Stimulated activated CD8-positive, alpha-beta memory T cell treated with anti-CD3 and anti-CD28 coated beads, Interleukin-2, amount 100 ng/mL, for 48 hours (primary cell): Measurements from ENCODE around the gene LRRN4CL.
A peak's percentile ranks its signal among the peaks of the same experiment; 100 is the strongest.
"Not testable (repeated sequence)": the region's sequence is repeated elsewhere in the genome, so short reads cannot be mapped to it uniquely, and the experiment has no call there.

Experiments used
- DNase-seq, 2 donors: peaks; one replicate each; pipeline ENCODE4 v3.0.0-alpha.2; 2020; ENCODE audit warnings: low read depth in 2 of 2

The LRRN4CL gene

DNA sequence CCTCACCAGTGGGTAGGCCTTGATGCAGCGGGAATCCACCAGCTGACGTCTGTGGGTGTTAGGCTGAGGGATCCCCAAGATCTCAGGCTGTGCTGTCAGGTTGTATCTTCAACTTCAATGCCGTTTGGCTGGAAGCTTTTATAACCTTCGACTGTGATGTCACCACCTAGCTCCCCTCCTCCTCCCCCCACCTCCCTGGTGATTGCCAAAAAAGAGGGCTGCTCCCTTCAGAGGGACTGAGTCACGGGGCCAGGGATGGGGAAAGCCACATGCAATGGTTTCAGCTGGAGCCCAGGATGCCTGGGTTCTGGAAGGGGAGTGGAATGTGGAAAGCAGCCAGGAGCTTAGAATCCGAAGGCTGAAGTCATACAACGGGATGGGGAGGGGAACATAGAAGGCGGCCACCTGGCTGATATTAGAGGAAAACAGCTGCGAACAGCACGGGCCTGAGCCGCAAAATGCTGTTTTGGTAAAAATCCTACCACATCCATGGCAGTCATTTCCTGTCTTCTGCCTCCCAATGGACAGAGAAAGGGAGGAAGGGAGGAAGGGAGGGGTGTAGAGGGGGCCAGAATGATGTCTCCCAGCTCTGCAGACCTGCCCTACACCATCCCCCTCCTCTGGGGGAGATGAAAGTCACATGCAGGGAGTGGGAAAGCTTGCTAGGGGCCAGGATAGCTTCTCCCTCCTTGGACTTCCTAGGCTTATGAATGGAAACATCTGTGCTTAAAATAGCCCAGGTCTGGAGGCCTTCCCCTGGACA lies at the start of gene LRRN4CL:
TSS of gene LRRN4CL (minus strand) at position 110 of the 763 bp plus-strand sequence. CDS start 1,022 bp downstream, outside the sequence.
- DNase-seq = no peak

DNA sequence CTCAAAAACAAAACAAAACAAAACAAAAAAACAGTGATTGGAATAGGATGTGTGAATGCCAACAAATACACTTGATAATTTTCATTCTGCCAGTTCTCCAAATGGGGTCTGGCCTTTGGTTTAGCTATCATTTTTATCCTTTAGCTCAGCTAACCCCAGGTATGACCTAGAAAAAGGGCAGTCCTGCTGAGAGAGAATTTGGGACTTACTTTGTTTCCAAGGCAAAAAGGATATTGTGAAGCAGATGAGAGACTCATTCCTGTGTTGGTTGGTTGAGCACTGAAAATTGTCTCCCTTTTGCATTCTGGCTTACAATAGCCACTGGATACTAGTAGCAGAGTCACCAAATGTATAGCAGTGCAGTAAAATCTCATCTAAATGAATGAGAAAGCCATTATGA lies 47.9 kb upstream of the LRRN4CL start:
- no peak for DNase-seq

GRCh38 chr11:62732830-62733229 lies 43.5 kb upstream of the LRRN4CL start:
- no peak for DNase-seq

GRCh38 chr11:62730076-62730475 lies 40.7 kb upstream of the LRRN4CL start:
- DNase-seq = not testable (repeated sequence)

GRCh38 chr11:62728171-62728988 lies 39.0 kb upstream of the LRRN4CL start, which contains the start of gene TTC9C:
TSS of gene TTC9C (plus strand) at chr11:62728486. CDS start at chr11:62728849, 363 bp downstream.
- peak; percentile 72 to 77 for DNase-seq

GRCh38 chr11:62727872-62728170 lies 38.5 kb upstream of the LRRN4CL start:
- DNase-seq = peak; percentile 60 to 73

DNA sequence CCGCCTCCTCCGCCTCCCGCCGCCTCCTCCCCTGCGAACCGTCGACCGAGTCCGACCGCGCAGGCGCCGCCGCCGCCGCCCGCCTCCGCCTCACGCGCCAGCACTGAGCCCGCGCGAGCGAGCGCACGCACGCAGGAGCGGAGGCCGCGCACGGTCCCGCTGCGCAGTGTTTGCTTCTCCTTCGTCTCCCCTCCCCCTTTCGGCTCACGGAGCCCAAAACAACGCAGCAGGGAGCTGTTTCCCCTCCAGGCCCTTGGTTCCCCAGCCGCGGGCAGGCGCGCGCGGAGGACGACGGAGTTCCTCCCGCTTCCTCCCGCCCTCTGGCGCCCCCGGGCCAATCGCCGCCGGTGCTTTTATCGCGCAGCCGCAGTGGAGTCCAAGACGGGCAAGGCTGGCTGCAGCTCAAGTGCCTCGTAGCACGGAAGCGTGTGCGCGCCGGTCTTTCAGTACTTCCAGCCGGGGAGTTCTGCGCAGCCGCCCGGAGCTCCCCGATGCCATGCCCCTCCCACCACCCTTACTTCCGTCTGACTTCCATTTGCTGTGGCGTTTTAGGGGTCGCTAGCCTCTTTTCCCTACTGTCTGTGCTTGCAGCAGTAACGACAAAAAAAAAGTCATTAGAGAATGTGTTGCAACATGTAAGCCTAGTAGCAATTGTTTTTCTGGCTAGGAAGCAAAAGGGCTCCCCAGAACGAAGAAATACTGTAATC lies 38.0 kb upstream of the LRRN4CL start, which contains the start of gene HNRNPUL2:
TSS of gene HNRNPUL2 (minus strand) at position 293 of the 707 bp plus-strand sequence. CDS start 301 bp downstream, outside the sequence.
- peak; percentile 96 to 99 for DNase-seq

DNA sequence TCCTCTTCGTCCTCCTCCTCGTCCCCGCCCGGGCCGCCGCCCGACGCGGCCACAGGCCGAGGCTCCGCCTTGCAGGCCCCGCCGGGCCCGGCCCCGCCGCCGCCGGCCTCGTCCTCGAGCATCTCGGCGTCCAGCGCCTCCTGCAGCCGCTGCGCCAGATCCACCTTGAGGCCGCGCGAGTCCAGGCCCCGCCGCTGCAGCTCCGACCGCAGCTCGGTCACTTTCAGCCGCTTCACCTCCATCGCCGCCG lies 37.5 kb upstream of the LRRN4CL start:
- DNase-seq = peak in 1 of 2 donors; percentile 24

GRCh38 chr11:62726156-62726914 lies 37.0 kb upstream of the LRRN4CL start:
- no peak for DNase-seq

- DNase-seq = no peak
Measured at GRCh38 chr11:62725646-62726045, 36.3 kb upstream of the LRRN4CL start.

GRCh38 chr11:62724171-62724570 lies 34.8 kb upstream of the LRRN4CL start:
- no peak for DNase-seq

DNA sequence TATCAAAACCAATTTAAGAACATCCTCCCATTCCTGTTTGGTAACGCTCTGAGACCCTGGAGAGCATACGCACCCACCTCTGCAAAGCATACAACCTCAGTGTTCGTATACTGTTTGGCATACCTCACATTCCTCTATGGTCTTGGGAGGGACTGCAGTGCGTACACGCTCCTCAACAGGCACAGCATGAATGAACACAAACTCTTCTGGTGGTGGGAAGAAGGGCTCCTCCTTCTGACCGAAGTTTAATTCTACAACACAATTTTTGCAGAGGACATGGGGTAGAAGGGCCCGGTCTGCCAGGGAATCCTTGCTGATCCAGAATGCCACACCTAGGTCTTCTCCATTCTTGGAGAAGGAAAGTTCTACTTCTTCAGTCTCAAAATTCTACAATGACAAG lies 32.7 kb upstream of the LRRN4CL start:
- DNase-seq = no peak

- no peak for DNase-seq
Measured at GRCh38 chr11:62719302-62719978, 30.1 kb upstream of the LRRN4CL start.

GRCh38 chr11:62716816-62717215 lies 27.5 kb upstream of the LRRN4CL start:
- DNase-seq = no peak

- DNase-seq = no peak
Measured at GRCh38 chr11:62716206-62716605, 26.9 kb upstream of the LRRN4CL start.

DNA sequence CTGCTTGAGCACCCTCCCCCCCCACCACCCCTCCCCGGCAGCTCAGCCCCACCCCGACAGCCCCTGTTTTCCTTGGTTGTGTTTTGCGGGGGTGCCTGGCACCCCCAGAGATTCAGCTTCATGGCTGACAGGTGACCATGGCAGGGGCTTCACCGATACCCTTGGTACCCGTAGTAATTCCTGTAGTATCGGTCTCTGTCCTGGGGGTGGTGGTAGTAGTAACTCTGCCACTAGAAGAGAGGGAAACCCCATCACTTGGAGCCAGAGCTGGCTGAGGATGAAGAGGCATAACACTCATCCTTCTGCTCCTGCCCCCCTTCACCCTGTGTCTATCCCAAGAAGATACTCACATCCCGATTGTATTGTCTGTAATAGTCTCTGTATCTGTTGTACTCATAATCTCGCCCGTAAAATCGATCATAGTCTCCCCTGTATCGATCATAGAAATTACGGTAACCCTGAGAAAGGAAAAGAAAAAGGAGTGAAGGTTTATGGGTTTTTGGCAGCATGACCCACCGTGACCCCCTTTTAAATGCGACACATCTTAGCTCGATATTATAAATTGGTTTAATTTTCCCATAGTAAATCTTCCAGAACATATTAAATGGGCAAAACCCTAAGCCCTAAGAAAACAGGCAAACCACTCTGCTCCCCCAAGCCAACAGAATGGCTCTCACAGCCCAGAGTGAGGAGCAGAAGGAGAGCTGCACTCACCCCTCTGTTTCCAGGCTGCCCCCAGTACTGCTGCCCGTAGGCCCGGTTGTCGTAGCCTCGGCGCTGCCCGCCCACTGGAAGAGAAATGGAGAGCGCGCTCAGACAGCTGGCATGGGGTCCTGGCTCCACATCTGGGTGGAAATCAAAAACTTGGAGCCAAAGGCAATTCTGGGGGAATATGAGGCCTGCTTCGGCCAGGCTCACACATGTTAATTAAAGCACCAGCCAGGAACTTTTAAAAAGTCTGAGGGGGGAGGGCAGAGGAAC lies 26.1 kb upstream of the LRRN4CL start:
- no peak for DNase-seq

DNA sequence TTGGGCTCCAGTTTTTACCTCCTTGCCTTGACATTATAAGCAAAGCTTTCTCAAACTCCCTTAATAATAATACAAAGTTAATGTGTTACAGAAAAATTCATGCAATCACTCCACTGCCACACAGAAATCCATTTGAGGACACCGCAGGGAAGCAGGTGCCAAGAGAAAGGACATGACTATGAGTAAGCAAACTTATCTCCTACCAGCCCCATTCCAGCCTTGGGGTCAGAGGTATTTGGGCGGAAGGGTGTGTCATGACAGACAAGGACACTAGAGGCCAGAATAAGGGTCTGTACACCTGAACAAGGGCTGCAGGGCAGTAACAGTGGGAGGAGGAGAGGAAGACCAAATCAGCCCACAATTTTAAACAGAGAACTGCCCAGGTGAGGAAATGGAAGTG lies 24.0 kb upstream of the LRRN4CL start:
- DNase-seq = no peak

- DNase-seq = no peak
Measured at GRCh38 chr11:62712861-62713260, 23.5 kb upstream of the LRRN4CL start.

DNA sequence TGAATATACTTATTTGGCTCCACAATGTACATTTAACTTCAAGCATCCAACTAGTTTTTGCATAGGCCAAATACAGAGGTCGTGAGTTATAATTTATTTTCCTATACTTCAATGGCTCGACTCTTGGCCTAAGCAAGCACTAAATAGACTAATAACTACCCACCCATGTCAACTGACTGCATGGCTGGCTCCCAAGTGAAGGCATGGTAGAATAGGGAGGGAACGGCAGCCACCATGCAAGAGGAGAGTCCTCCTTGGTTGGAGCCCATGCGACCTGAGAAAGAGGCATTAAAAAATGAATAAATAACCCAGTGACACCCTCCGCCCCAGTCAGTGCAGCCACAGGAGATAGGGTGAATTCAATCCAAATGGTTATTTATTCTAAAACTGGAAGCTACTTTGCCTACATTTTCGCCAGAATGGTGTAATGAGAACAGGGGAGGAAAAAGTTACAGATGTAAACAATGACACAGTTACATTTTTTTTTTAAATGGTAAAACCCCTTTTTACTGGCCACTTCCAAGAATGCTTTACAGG lies 23.0 kb upstream of the LRRN4CL start:
- DNase-seq = no peak

DNA sequence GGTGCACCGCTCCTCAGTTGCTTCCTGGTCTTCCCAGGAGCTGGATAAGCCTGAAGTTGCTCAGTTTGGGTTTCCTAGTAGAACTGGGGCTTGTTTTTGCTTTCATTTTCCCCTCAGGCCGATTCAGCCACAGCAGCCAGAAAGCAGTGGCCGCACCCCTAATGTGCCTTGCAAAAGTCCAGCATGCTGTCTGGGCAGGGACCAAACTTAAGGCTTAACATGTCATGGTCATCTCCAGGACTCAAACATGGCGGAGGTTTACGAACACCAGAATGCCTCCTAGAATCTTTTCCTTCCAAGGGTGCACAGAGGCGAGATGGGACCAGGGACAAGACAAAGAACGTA lies 20.6 kb upstream of the LRRN4CL start:
- no peak for DNase-seq
